Fibroblast of skin of scalp (primary cell): ENCODE measurements around the gene ZNF407.

Experiments
- DNase-seq: peaks from one replicate; pipeline ENCODE4 v3.0.0-alpha.2; 2013

ZNF407 gene

GRCh38 chr18:74630804-74631203 lies 33.1 kb downstream of the ZNF407 start:
- DNase-seq: no peak

DNA sequence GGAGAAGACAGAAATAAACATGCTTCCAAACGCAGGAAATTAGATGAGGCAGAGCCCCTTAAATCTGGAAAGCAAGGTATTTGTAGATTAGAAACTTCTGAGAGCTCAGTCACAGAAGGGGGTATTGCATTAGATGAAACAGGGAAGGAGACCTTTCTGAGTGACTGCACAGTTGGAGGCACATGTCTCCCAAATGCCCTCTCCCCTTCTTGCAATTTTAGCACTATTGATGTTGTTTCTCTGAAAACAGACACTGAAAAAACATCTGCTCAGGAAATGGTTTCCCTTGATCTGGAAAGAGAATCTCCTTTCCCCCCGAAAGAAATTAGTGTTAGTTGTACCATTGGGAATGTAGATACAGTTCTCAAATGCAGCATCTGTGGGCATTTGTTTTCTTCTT lies 33.5 kb downstream of the ZNF407 start:
- no peak for DNase-seq

GRCh38 chr18:74631623-74632350 lies 34.1 kb downstream of the ZNF407 start:
- peak; percentile 15 for DNase-seq

- DNase-seq: no peak
Measured at GRCh38 chr18:74632351-74632679, 34.6 kb downstream of the ZNF407 start.

DNA sequence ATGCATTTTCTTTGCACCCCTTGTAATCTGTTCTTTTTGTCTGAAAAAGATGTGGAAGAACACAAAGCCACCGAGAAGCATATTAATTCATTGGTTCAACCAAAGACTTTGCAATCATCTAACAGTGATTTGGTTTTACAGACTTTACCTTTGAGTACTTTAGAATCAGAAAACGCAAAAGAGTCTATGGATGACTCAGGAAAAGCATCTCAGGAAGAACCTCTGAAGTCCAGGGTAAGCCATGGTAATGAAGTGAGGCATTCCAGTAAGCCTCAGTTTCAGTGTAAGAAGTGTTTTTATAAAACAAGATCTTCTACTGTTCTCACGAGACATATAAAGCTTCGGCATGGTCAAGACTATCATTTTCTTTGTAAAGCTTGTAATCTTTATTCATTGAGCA lies 35.2 kb downstream of the ZNF407 start:
- DNase-seq: no peak

GRCh38 chr18:74633652-74634352 lies 36.1 kb downstream of the ZNF407 start:
- DNase-seq: no peak

- no peak for DNase-seq
Measured at GRCh38 chr18:74635224-74635975, 37.7 kb downstream of the ZNF407 start.

DNA sequence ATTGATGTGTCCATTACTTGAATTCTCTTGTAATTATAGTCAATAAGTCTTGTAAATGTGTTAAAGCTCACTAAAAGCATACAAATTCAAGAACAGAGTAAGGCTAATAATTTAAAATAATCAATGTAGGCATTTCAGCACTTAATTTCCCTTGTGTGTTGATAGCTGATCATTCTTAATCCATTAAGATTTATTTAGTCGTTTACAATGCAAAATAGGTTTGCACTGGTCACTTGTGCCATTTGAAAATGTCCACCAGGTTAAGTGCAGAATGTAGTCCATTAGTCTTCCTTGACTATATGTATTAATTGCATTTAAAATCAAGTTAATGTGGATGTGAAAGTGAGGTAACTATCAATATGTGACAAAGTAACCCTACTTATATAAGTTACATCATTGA lies 39.4 kb downstream of the ZNF407 start:
- DNase-seq: no peak

- DNase-seq: no peak
Measured at GRCh38 chr18:74638210-74638609, 40.5 kb downstream of the ZNF407 start.

GRCh38 chr18:74644713-74645112 lies 47.0 kb downstream of the ZNF407 start:
- no peak for DNase-seq

GRCh38 chr18:74645679-74646078 lies 48.0 kb downstream of the ZNF407 start:
- DNase-seq: peak; percentile 27

- DNase-seq: no peak
Measured at GRCh38 chr18:74651327-74652128, 53.9 kb downstream of the ZNF407 start.

DNA sequence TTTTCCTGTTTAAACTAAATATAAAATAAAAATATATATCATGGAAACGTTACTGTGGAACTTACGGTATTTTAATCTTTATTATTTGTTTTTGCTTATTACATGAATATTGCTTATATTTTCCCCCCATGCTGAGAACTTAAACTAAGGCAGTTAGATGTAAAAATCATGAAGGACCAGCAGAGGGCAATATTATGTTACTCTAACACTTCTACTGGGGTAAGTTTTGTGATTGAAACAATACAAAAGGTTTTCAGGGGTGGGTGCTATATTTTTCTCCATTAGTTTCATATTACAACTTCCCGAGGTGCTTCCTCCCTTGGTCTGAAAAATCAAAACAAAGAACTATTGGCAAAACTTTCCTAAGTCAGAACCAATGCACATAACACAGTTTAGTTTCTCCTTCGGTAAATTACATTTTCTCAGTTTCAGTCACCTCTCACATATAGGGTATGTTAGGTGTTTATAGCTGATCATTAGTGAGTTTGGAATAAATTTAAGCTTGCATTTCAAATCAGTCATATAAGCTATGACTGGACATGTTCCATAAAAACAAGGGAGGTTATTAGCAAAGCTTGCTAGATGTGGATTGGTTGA lies 54.8 kb downstream of the ZNF407 start:
- peak; percentile 50 for DNase-seq

GRCh38 chr18:74654638-74655037 lies 57.0 kb downstream of the ZNF407 start:
- peak; percentile 51 for DNase-seq

- no peak for DNase-seq
Measured at GRCh38 chr18:74661008-74661407, 63.3 kb downstream of the ZNF407 start.

- DNase-seq: no peak
Measured at GRCh38 chr18:74661691-74662090, 64.0 kb downstream of the ZNF407 start.

DNA sequence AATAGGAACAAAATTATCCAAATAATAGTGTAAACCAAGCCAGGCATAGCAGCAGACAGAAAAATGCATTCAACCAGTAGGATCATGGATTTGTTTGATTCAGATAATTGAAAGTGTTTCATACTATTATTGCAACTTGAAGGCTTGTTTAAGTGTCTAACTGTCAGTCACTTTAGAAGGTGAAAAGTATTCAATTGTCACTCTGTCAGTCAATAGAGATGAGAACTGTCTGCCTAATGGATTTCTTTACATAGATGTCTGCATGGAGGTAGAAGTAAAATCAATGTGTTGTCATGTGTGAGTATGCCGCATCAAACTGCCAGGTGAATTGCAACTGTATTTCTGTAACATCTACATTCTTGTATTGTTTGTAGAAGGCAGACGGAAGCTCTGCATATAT lies 65.0 kb downstream of the ZNF407 start:
- no peak for DNase-seq

GRCh38 chr18:74665346-74665745 lies 67.7 kb downstream of the ZNF407 start:
- DNase-seq: no peak

- DNase-seq: no peak
Measured at GRCh38 chr18:74665905-74666304, 68.2 kb downstream of the ZNF407 start.

DNA sequence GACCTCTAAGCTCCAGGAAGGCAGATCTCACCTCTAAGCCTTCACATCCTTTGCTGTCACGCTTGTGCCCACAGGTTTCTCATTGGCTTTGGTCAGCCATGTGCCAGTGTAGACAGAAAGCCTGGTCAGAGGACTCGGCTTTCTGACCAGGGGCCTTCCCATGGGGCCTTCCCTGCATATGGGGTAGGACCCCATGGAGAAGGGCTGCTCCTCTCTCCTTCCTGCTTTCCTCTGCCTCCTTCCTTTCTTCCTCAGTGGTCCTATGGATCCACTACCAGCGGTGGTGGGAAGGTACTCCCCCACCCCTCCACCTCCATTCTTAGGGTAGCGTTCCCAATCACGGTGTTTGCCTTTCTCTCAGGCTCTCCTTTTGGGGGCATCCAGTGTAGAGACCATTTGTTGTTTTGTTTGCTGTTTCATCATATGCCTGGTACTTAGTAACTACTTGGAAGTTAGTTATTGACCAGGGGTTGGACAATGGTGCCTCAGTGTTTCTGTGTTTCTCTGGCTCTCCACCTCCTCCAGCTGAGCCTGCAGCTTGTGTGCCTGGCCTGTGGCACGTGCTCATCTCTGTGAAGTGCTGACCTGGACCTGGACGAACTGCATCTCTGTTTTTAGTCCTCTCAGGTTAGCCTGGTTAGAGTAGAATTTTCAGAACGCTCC lies 71.6 kb downstream of the ZNF407 start:
- no peak for DNase-seq

DNA sequence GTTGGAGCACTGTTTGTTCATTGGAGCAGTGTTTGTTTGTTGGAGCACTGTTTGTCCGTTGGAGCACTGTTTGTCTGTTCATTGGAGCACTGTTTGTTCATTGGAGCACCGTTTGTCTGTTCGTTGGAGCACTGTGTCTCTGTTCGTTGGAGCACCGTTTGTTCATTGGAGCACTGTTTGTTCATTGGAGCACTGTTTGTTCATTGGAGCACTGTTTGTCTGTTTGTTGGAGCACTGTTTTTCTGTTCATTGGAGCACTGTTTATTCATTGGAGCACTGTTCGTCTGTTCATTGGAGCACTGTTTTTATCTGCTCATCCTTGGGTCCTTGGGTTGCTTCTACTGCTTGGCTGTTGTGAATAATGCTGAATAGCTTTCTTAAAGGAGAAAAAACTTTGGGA lies 74.7 kb downstream of the ZNF407 start:
- no peak for DNase-seq

DNA sequence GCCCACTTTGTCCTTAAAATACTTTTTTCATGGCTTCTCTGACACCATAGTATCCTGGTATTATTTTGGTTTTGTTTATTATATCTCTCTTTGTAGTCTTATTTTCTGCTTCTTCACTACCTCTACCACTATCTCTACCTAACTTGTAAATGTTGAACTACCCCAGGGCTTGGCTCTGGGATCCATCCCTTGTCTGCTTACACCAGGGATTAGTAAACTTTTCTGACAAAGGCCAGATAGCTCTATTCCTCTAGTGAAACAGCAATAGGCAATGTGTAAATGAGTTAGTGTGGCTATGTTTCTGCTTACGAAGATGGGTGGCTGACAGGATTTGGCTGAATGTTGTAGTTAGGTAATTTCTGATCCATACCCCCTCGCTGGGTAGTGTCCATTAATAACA lies 76.8 kb downstream of the ZNF407 start:
- no peak for DNase-seq
